CD14-positive monocyte (primary cell): ENCODE results near the gene KCNMA1. TPM values are rescaled to one million over a fixed set of nuclear protein-coding genes. Genes with fewer than 3 reads are reported as not detected.

Source experiments
- DNase-seq, 3 donors: peaks; one replicate each; pipeline ENCODE4 v3.0.0-alpha.2; 2011 to 2022
- H2AFZ ChIP-seq: 2 replicates; pipeline ENCODE4 v1.6.0; 2012; ENCODE audit warnings: mild to moderate bottlenecking, low read depth, low read length, inconsistent platforms; ENCODE audit not compliant: insufficient read depth, poor library complexity, severe bottlenecking
- H3K27ac ChIP-seq, 2 donors: 1 replicate in 1 of 2; 2 replicates in 1 of 2; pipeline ENCODE4 v1.5.1; 2012 to 2013; ENCODE audit warnings: low read length in 2 of 2, control low read depth in 1 of 2, inconsistent platforms in 1 of 2, low read depth in 1 of 2, mild to moderate bottlenecking in 1 of 2
- H3K27me3 ChIP-seq, 2 donors: one replicate each; pipeline versions ENCODE4 v1.6.0 to v1.6.1; 2011 to 2013; ENCODE audit warnings: low read length in 2 of 2; ENCODE audit not compliant: control insufficient read depth in 2 of 2, insufficient read depth in 2 of 2
- H3K36me3 ChIP-seq, 2 donors: replicated peaks in 1 of 2; 1 replicate in 1 of 2; 2 replicates in 1 of 2; pipeline versions ENCODE4 v1.5.1 to v1.6.1; 2012 to 2013; ENCODE audit warnings: low read length in 2 of 2, control low read depth in 1 of 2, inconsistent platforms in 1 of 2, mild to moderate bottlenecking in 1 of 2; ENCODE audit not compliant: insufficient read depth in 2 of 2, control insufficient read depth in 1 of 2
- H3K4me1 ChIP-seq, 2 donors: 1 replicate in 1 of 2; 2 replicates in 1 of 2; pipeline versions ENCODE4 v1.5.1 to v1.6.1; 2012 to 2013; ENCODE audit warnings: low read length in 2 of 2, control low read depth in 1 of 2, inconsistent platforms in 1 of 2, mild to moderate bottlenecking in 1 of 2, moderate library complexity in 1 of 2; ENCODE audit not compliant: insufficient read depth in 2 of 2, control insufficient read depth in 1 of 2
- H3K4me2 ChIP-seq: replicated peaks from 2 replicates; pipeline ENCODE3; 2012; ENCODE audit warnings: low read length, moderate library complexity, mild to moderate bottlenecking; ENCODE audit not compliant: poor library complexity, severe bottlenecking; ENCODE audit errors: extremely low read depth
- H3K4me3 ChIP-seq, 3 experiments: fragments of 200-600 bp in 1 of 3; sonication (generic) in 1 of 3; replicated peaks in 1 of 3; 1 replicate in 2 of 3; 2 replicates in 1 of 3; pipeline ENCODE4 v1.5.1; 2011 to 2013; ENCODE audit warnings: low read length in 3 of 3, mild to moderate bottlenecking in 3 of 3, control low read depth in 2 of 3, low read depth in 2 of 3, inconsistent platforms in 1 of 3, moderate library complexity in 1 of 3
- H3K79me2 ChIP-seq: 2 replicates; pipeline ENCODE4 v1.6.0; 2012; ENCODE audit warnings: mild to moderate bottlenecking, control low read depth, inconsistent platforms, low read length, moderate library complexity; ENCODE audit not compliant: insufficient read depth
- H3K9ac ChIP-seq: 2 replicates; pipeline ENCODE4 v1.6.0; 2017; ENCODE audit warnings: low read length, mild to moderate bottlenecking; ENCODE audit not compliant: insufficient read depth, poor library complexity, severe bottlenecking
- H3K9me3 ChIP-seq, 2 donors: replicated peaks in 1 of 2; 1 replicate in 1 of 2; 2 replicates in 1 of 2; pipeline versions ENCODE4 v1.5.1 to v1.6.1; 2012 to 2013; ENCODE audit warnings: low read length in 2 of 2, control low read depth in 1 of 2; ENCODE audit not compliant: control insufficient read depth in 1 of 2, insufficient read depth in 1 of 2
- H4K20me1 ChIP-seq: 2 replicates; pipeline ENCODE4 v1.6.0; 2012; ENCODE audit warnings: mild to moderate bottlenecking, low read length, control low read depth, moderate library complexity; ENCODE audit not compliant: insufficient read depth
- H3K27ac Mint-ChIP-seq, 7 donors: one replicate each; pipeline ENCODE4 v1.8.0; 2020; ENCODE audit warnings: mild to moderate bottlenecking in 7 of 7, mixed read lengths in 7 of 7, moderate library complexity in 6 of 7, inconsistent platforms in 2 of 7
- H3K27me3 Mint-ChIP-seq, 3 donors: one replicate each; pipeline ENCODE4 v1.8.0; 2021 to 2022; ENCODE audit warnings: low read depth in 3 of 3, mild to moderate bottlenecking in 3 of 3, mixed read lengths in 3 of 3, moderate library complexity in 3 of 3, inconsistent platforms in 1 of 3
- H3K36me3 Mint-ChIP-seq, 2 donors: one replicate each; pipeline ENCODE4 v1.8.0; 2020; ENCODE audit warnings: mixed read lengths in 2 of 2, inconsistent platforms in 1 of 2, mild to moderate bottlenecking in 1 of 2
- H3K4me1 Mint-ChIP-seq: one replicate; pipeline ENCODE4 v1.8.0; 2020; ENCODE audit warnings: mild to moderate bottlenecking, mixed read lengths
- H3K4me3 Mint-ChIP-seq, 2 donors: one replicate each; pipeline ENCODE4 v1.8.0; 2020; ENCODE audit warnings: mild to moderate bottlenecking in 2 of 2, mixed read lengths in 2 of 2, moderate library complexity in 1 of 2
- H3K9me3 Mint-ChIP-seq, 7 donors: one replicate each; pipeline ENCODE4 v1.8.0; 2020 to 2022; ENCODE audit warnings: mixed read lengths in 7 of 7, mild to moderate bottlenecking in 6 of 7, moderate library complexity in 6 of 7, inconsistent platforms in 2 of 7
- CTCF ChIP-seq: fragments of 200-600 bp; IDR thresholded peaks from one replicate; pipeline ENCODE4 v1.8.0; 2022; ENCODE audit warnings: antibody characterized with exemption, mild to moderate bottlenecking
- WGBS: methylation state at CpG from one replicate; pipeline ENCODE4 v1.1.5; 2013; ENCODE audit warnings: missing lambda C conversion rate; ENCODE audit not compliant: insufficient coverage; 5-methylcytosine and 5-hydroxymethylcytosine counted together
- intact Hi-C, 2 donors: fragments of 100-400 bp; cut with micrococcal nuclease; formaldehyde crosslinking; loops; one replicate each; pipeline versions ENCODE4 v1.15.0 to v1.15.1; 2023
- polyA plus RNA-seq, 3 donors: library from polyadenylated mRNA; depleted of rRNA in 1 of 3; unstranded in 2 of 3; stranded (reverse) in 1 of 3; fragments of 300-500 nt in 2 of 3; fragments of >200 nt in 1 of 3; fragmentation: Illumina TruSeq in 2 of 3; gene quantifications; 1 replicate in 2 of 3; 2 replicates in 1 of 3; pipeline ENCODE4 v1.2.3, GENCODE V29; 2012 to 2021

KCNMA1 gene
- polyA plus RNA-seq, 3 donors = 0.11 to 1.0 TPM; not detected in 1

DNA sequence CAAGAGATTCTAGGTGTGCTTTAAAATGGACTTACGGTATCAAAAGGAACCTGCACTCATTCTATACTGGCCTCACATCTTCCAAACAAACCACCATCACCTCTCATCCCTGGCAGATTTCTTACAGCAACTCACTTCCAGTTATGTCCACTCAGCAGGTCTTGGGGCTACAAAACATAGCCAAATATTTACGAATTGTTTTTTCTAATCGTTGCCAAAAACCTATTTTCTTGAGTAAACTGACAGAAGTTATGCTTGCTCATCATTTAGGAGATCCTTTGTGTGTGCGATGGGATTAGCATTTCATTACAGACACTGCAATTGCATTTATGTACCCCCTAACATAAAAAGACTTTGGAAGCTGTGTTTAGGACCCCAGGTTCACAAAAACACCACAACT lies 2.7 kb downstream of the KCNMA1 start:
- no peak for DNase-seq
- H3K79me2 ChIP-seq = no peaks in the 10 kb centered on the region
- peaks cover 2 to 7% of the 10 kb centered on the region in 2 donors for H3K4me1 ChIP-seq
- H4K20me1 ChIP-seq = no peaks in the 10 kb centered on the region
- H3K27me3 Mint-ChIP-seq = peaks cover 70 to 76% (median 71%) of the 10 kb centered on the region in 3 donors
- H3K4me1 Mint-ChIP-seq = peaks cover 18% of the 10 kb centered on the region
- 100% methylated on average over 1 of the region's 4 CpGs for WGBS
- H2AFZ ChIP-seq = no peak overlapping the region
- H3K27ac Mint-ChIP-seq = no peak overlapping the region
- H3K9me3 Mint-ChIP-seq = peaks cover 0 to 17% (median 8%) of the 10 kb centered on the region in 7 donors
- H3K9me3 ChIP-seq = peaks cover 0 to 24% of the 10 kb centered on the region in 2 donors
- H3K27ac ChIP-seq = no peak overlapping the region
- no peaks in the 10 kb centered on the region for H3K36me3 ChIP-seq
- peak overlapping the region in 1 of 2 donors; percentile 98 for H3K4me3 Mint-ChIP-seq
- H3K4me3 ChIP-seq = no peak overlapping the region
- no peak overlapping the region for H3K4me2 ChIP-seq
- H3K27me3 ChIP-seq = peaks cover 49 to 68% of the 10 kb centered on the region in 2 donors
- TF ChIP-seq CTCF = no peak
- intact Hi-C loops = no loop called here
- H3K9ac ChIP-seq = no peak overlapping the region
- H3K36me3 Mint-ChIP-seq = peaks cover 0 to 3% of the 10 kb centered on the region in 2 donors

DNA sequence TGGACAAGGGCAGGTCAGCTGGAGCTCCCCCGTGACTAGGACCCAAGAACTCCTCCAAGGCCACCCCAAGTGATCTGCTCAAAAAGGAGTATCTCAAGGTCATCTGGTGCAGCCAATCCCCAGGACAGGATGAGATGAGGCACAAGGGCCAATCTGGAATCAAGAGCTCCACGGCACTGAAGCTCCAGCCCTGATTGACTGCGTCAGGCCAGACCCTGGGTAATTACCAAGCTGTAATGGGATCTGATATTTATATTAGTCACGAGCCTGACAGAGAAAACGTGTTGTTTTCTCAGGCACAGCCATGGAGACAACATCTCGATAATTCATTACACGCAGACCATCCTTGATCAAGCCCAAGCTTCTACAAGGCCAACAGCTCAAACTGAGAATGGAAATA lies 4.2 kb downstream of the KCNMA1 start:
- no peak overlapping the region for H3K4me3 ChIP-seq
- 89% methylated on average over 6 of the region's 7 CpGs for WGBS
- peaks cover 0 to 14% (median 6%) of the 10 kb centered on the region in 7 donors for H3K9me3 Mint-ChIP-seq
- intact Hi-C loops = no loop called here
- H3K79me2 ChIP-seq = no peaks in the 10 kb centered on the region
- no peak overlapping the region for H3K27ac ChIP-seq
- no peak overlapping the region for H3K27ac Mint-ChIP-seq
- peak overlapping the region in 1 of 2 donors; percentile 69 for H3K4me3 Mint-ChIP-seq
- peaks cover 2 to 7% of the 10 kb centered on the region in 2 donors for H3K4me1 ChIP-seq
- no peak overlapping the region for H3K4me2 ChIP-seq
- H3K36me3 ChIP-seq = no peaks in the 10 kb centered on the region
- H3K27me3 ChIP-seq = peaks cover 35 to 53% of the 10 kb centered on the region in 2 donors
- TF ChIP-seq CTCF = no peak
- H3K9me3 ChIP-seq = peaks cover 0 to 12% of the 10 kb centered on the region in 2 donors
- H3K36me3 Mint-ChIP-seq = peaks cover 0 to 3% of the 10 kb centered on the region in 2 donors
- no peak for DNase-seq
- H2AFZ ChIP-seq = no peak overlapping the region
- no peaks in the 10 kb centered on the region for H4K20me1 ChIP-seq
- peaks cover 56 to 63% (median 57%) of the 10 kb centered on the region in 3 donors for H3K27me3 Mint-ChIP-seq
- H3K9ac ChIP-seq = no peak overlapping the region
- peaks cover 21% of the 10 kb centered on the region for H3K4me1 Mint-ChIP-seq
